ENCODE measurements around the gene ASXL1.

Gene ASXL1

GRCh38 chr20:32468313-32468640, 110.1 kb downstream of the ASXL1 start:
- DNase-seq, result no peak

- DNase-seq, result no peak
Observed at GRCh38 chr20:32468860-32469259, 110.7 kb downstream of the ASXL1 start.

- no peak for DNase-seq
Observed at GRCh38 chr20:32470025-32470861, 112.1 kb downstream of the ASXL1 start.

- DNase-seq, result no peak
Observed at GRCh38 chr20:32470940-32471339, 112.8 kb downstream of the ASXL1 start.

- DNase-seq, result no peak
Observed at GRCh38 chr20:32472581-32473207, 114.6 kb downstream of the ASXL1 start.

GRCh38 chr20:32473231-32474008, 115.3 kb downstream of the ASXL1 start:
- DNase-seq, result no peak

- no peak for DNase-seq
Observed at GRCh38 chr20:32474009-32474716, 116.0 kb downstream of the ASXL1 start.

GRCh38 chr20:32474717-32474966, 116.5 kb downstream of the ASXL1 start:
- DNase-seq, result no peak

GRCh38 chr20:32474967-32475811, 117.1 kb downstream of the ASXL1 start:
- DNase-seq, result no peak

GRCh38 chr20:32476684-32477593, 118.8 kb downstream of the ASXL1 start:
- no peak for DNase-seq

- DNase-seq, result no peak
Observed at GRCh38 chr20:32477594-32478512, 119.7 kb downstream of the ASXL1 start.

GRCh38 chr20:32478576-32478975, 120.4 kb downstream of the ASXL1 start:
- no peak for DNase-seq

GRCh38 chr20:32479012-32479411, 120.9 kb downstream of the ASXL1 start:
- DNase-seq, result no peak

- DNase-seq, result no peak
Observed at GRCh38 chr20:32479697-32480171, 121.6 kb downstream of the ASXL1 start.

- no peak for DNase-seq
Observed at GRCh38 chr20:32480371-32481241, 122.5 kb downstream of the ASXL1 start.

GRCh38 chr20:32481311-32482142, 123.4 kb downstream of the ASXL1 start:
- DNase-seq, result no peak

GRCh38 chr20:32482143-32482441, 124.0 kb downstream of the ASXL1 start:
- no peak for DNase-seq

Measured in NCI-H2029 (cell line).